ENCODE measurements around the gene TRAK2. TPM values are rescaled to one million over a fixed set of nuclear protein-coding genes. Genes with fewer than 3 reads are reported as not detected.
"Not testable (repeated sequence)": the region's sequence is repeated elsewhere in the genome, so short reads cannot be mapped to it uniquely, and the experiment has no call there.

TRAK2 gene
- total and polyA plus RNA-seq, 2 donors from 2014 or later = 16.6 to 65.8 TPM

DNA sequence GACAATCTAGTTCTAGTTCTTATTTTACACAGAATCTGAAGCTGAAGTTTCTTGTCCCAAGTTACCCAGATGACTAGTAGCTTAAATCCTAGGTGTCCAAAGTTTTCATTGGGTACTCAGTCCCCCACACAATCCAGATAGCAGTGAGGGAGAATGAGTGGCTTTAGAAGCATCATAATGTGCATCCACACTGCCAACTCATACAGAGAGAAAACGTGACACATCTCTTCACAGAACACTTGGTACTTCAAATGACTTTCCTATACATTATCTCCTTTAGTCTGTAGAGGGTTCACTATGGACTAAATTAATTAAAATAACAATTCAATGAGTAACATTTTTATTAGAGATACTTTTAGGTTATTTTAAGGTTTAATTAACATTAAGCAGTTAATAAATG is 45.5 kb upstream of the TRAK2 start:
- H3K27me3 ChIP-seq (ENCODE audit: control insufficient read depth, insufficient read depth, low read length) = no peaks in the 10 kb centered on the region
- intact Hi-C loops (cut with DNase I) = no loop called here

DNA sequence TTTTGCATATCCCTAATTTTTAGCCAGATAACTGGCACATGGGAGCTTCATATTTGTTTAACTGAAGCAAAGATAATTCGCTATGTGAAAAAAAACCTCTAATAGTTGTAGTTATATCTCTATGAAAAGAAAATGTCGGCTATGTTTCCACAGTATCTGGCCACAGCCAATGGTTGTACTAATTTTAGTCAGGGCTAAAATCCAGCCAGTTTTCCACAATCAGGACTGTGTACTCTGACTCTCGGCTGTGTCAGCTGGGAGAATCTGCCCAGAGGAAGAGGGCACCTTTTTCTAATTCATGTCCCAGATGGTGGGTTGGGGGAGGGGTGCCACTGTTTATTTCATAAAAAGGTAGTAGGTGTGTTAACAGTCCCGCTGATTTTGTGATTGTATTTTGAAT is 39.0 kb upstream of the TRAK2 start:
- Histone ChIP-seq H3K9me3 (ENCODE audit: control insufficient read depth in 2 of 3, insufficient read depth in 1 of 3, low read length in 3 of 3) (no peaks in the 10 kb centered on the region), H3K9ac (ENCODE audit: low read length in 3 of 3) (no peak overlapping the region), H3K4me1 (ENCODE audit: control insufficient read depth in 2 of 3, insufficient read depth in 2 of 3, low read depth in 1 of 3, low read length in 3 of 3) (no peaks in the 10 kb centered on the region), H3K36me3 (ENCODE audit: control insufficient read depth in 2 of 3, insufficient read depth in 3 of 3, low read length in 3 of 3) (no peaks in the 10 kb centered on the region), H3K4me3 (ENCODE audit: low read length in 3 of 3) (no peak overlapping the region), H3K27ac (ENCODE audit: low read depth in 2 of 2, low read length in 2 of 2) (no peak overlapping the region), H3K27me3 (ENCODE audit: control insufficient read depth, insufficient read depth, low read length) (no peaks in the 10 kb centered on the region)
- no peak for DNase-seq
- intact Hi-C loops (cut with DNase I) = no loop called here
- TF ChIP-seq, protein P1, sequence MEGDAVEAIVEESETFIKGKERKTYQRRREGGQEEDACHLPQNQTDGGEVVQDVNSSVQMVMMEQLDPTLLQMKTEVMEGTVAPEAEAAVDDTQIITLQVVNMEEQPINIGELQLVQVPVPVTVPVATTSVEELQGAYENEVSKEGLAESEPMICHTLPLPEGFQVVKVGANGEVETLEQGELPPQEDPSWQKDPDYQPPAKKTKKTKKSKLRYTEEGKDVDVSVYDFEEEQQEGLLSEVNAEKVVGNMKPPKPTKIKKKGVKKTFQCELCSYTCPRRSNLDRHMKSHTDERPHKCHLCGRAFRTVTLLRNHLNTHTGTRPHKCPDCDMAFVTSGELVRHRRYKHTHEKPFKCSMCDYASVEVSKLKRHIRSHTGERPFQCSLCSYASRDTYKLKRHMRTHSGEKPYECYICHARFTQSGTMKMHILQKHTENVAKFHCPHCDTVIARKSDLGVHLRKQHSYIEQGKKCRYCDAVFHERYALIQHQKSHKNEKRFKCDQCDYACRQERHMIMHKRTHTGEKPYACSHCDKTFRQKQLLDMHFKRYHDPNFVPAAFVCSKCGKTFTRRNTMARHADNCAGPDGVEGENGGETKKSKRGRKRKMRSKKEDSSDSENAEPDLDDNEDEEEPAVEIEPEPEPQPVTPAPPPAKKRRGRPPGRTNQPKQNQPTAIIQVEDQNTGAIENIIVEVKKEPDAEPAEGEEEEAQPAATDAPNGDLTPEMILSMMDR (IDR thresholded peaks at IDR 0.05; ENCODE audit: borderline replicate concordance, extremely low read depth, insufficient read depth) = no peak
- FAIRE-seq = no peak

More for the DNA sequence above, 45.5 kb upstream of the TRAK2 start:
- H3K4me1 ChIP-seq (ENCODE audit: control insufficient read depth in 2 of 3, insufficient read depth in 2 of 3, low read depth in 1 of 3, low read length in 3 of 3) = no peaks in the 10 kb centered on the region
- DNase-seq = no peak
- H3K27ac ChIP-seq (ENCODE audit: low read depth in 2 of 2, low read length in 2 of 2) = no peak overlapping the region
- no peaks in the 10 kb centered on the region for H3K36me3 ChIP-seq (ENCODE audit: control insufficient read depth in 2 of 3, insufficient read depth in 3 of 3, low read length in 3 of 3)
- no peak overlapping the region for H3K4me3 ChIP-seq (ENCODE audit: low read length in 3 of 3)
- H3K9me3 ChIP-seq (ENCODE audit: control insufficient read depth in 2 of 3, insufficient read depth in 1 of 3, low read length in 3 of 3) = peaks cover 0 to 1% (median 0%) of the 10 kb centered on the region in 3 donors
- H3K9ac ChIP-seq (ENCODE audit: low read length in 3 of 3) = no peak overlapping the region
- TF ChIP-seq, protein P1 (IDR thresholded peaks at IDR 0.05; ENCODE audit: borderline replicate concordance, extremely low read depth, insufficient read depth) = no peak
- FAIRE-seq = no peak

DNA sequence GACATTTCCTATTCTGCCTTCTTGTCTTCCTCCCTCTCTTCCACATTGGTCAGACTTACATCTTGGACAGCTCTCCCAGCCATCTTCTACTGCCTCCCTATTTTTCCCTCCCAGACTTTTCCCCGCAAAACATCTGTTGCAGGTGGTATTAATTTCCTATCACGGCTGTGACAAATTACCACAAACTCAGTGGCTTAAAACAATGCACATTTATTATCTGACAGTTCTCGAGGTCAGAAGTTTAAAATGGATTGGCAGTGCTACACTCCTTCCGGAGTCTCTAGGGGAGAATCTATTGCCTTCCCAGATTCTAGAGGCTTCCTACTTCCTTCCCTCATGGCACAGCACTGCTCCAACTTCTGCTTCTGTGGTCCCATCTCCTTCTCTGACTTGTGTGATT is 33.5 kb upstream of the TRAK2 start:
- peak in 1 of 5 donors; percentile 5 for DNase-seq
- no peak overlapping the region for H3K4me3 ChIP-seq (ENCODE audit: low read length in 3 of 3)
- no peak overlapping the region for H3K9ac ChIP-seq (ENCODE audit: low read length in 3 of 3)
- H3K36me3 ChIP-seq (ENCODE audit: control insufficient read depth in 2 of 3, insufficient read depth in 3 of 3, low read length in 3 of 3) = no peaks in the 10 kb centered on the region
- no peaks in the 10 kb centered on the region for H3K9me3 ChIP-seq (ENCODE audit: control insufficient read depth in 2 of 3, insufficient read depth in 1 of 3, low read length in 3 of 3)
- H3K4me1 ChIP-seq (ENCODE audit: control insufficient read depth in 2 of 3, insufficient read depth in 2 of 3, low read depth in 1 of 3, low read length in 3 of 3) = no peaks in the 10 kb centered on the region
- no peaks in the 10 kb centered on the region for H3K27me3 ChIP-seq (ENCODE audit: control insufficient read depth, insufficient read depth, low read length)
- FAIRE-seq = no peak
- intact Hi-C loops (cut with DNase I) = no loop called here
- no peak overlapping the region for H3K27ac ChIP-seq (ENCODE audit: low read depth in 2 of 2, low read length in 2 of 2)
- TF ChIP-seq, protein P1 (IDR thresholded peaks at IDR 0.05; ENCODE audit: borderline replicate concordance, extremely low read depth, insufficient read depth) = no peak

DNA sequence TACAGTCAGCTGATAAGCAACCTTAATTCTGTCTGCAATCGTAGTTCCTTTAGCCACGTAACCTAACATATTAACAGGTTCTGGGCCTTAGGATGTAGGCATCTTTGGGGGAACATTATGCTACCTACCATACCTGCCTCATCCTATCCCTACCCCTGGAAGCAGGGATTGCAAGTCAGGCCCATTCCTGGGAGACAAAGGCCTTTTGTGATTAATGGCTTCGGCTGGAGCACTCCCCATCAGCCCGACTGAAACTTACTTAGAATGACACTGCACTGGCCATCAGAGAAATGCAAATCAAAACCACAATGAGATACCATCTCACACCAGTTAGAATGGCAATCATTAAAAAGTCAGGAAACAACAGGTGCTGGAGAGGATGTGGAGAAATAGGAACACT is 32.5 kb upstream of the TRAK2 start:
- intact Hi-C loops (cut with DNase I); DNase-seq; H3K9me3 ChIP-seq (ENCODE audit: control insufficient read depth in 2 of 3, insufficient read depth in 1 of 3, low read length in 3 of 3); H3K27me3 ChIP-seq (ENCODE audit: control insufficient read depth, insufficient read depth, low read length); H3K36me3 ChIP-seq (ENCODE audit: control insufficient read depth in 2 of 3, insufficient read depth in 3 of 3, low read length in 3 of 3); FAIRE-seq; H3K4me3 ChIP-seq (ENCODE audit: low read length in 3 of 3); H3K27ac ChIP-seq (ENCODE audit: low read depth in 2 of 2, low read length in 2 of 2); H3K4me1 ChIP-seq (ENCODE audit: control insufficient read depth in 2 of 3, insufficient read depth in 2 of 3, low read depth in 1 of 3, low read length in 3 of 3); H3K9ac ChIP-seq (ENCODE audit: low read length in 3 of 3): not testable (repeated sequence)

Data from kidney (tissue), 14 donors.